GM19395 (cell line): ENCODE data around the gene DCAKD.

Experiments used
- ATAC-seq: cut with Tn5 transposase; IDR thresholded peaks from one replicate; pipeline ENCODE4 v1.9.1; 2021; ENCODE audit warnings: mild to moderate bottlenecking, moderate library complexity; ENCODE audit not compliant: unreplicated experiment

Gene DCAKD

DNA sequence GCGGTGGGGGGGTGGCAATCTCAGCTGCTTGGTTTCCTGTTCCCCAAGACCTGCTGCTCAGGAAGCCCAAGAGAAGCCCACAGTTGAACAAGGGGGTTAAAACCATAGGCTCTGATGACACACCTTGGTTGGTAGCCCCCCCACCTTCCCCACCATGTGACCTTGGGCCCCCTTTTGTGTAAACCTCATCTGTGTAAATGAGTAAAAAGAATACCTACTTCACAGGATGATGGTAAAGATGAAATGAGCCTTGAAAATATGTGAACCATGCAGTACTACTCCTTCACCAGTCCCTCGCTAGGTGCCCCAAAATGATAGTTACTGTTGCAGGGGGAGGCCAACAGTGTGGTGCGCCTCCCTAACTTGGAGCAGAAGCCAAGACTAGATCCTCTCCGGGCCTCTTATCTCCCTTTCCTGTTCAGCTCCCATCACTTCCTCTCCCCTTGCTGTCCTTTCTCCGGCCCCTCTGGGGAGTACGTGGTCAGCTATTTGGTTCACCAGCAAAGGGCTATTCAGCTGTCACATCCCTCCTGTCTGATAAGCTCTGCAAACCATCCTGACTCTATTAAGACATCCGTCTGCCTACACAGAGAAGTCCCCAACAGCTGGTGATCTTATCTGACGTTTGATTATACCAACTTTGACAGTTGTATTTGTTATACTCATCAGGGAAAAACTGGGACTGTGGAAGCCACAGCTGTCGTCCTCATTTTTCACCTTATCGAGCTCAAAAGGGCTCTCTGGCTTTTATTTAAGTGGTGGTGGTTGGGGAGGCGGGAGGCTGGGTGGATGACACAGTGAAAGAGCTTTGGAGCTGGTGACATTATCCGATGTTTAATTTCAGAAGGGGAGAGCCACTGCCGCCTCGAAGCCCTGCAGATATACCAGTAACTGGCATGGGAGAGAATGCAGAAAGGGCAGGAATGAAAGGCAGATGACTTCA lies 19.9 kb downstream of the DCAKD start:
- no peak for ATAC-seq

DNA sequence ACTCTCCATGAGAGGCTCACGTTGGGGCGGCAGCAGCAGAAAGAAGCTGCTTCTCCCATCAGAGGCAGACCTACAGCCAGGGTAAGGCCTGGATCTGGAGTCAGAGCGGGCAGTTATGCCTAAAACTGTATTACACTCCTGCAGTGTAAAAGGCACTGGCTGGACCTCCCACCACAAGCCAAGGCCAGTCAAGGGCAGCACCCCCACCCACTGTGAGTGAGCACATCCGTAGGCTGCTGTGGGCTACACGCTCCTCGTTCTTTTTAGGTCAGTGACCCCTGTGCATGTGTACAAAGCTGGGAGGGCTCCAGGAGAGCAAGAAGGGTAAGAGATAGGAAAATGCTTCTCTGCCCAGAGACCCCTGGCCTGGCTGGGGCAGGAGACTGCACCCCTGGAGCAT lies 20.7 kb downstream of the DCAKD start:
- ATAC-seq = no peak

- ATAC-seq = no peak
Observed at GRCh38 chr17:45029758-45030423, 21.5 kb downstream of the DCAKD start.

- no peak for ATAC-seq
Observed at GRCh38 chr17:45029096-45029495, 22.3 kb downstream of the DCAKD start.

DNA sequence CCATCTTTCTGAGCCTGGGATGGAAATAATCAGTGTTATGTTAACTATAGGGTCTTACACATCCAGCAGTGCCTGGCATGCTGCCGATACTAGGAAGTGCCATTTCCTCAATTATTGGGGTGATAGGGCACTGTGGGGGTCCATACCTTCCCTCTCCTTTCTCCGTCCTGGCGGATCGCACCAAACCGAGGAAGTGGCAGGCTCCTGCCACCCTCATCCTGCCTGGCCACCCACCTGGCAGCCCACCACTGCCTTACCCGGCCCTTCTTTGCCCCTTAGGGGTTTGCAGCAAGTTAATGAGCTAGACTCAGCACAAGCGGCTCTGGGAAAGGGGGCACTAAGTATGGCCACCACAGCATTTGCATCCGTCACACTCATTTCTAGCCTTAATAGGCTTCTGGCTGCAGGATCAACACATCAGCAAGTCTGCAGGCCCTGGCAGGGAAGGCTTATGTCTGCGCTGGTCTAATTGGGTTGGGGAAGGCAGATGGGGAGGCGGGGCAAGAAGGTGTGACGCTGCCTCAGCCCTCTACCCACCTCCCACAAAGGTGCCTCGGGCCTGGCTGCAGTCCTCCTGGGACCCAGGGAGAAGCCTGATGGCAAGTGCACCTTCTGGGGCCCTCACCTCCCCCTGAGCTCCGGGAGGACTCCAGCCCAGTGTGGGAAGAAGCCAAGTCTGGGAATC lies 28.6 kb downstream of the DCAKD start:
- ATAC-seq = no peak

DNA sequence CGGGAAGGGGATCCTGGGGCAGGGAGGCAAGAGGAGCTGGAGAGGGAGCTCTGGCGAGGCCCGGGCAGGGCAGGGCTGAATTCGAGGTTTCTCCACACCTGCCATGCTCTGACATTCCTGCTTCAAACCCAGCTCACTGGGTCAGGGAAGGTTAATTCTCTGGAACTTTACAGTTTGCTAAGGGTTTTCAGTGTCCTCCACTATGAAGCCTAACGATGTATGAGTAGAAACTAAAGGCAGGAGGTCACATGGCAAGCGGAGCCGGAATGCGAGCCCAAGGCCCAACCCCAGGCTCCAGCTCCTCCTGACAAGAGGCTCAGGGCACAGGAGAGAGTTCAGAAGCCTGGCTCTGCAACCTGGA lies 29.2 kb downstream of the DCAKD start:
- no peak for ATAC-seq

DNA sequence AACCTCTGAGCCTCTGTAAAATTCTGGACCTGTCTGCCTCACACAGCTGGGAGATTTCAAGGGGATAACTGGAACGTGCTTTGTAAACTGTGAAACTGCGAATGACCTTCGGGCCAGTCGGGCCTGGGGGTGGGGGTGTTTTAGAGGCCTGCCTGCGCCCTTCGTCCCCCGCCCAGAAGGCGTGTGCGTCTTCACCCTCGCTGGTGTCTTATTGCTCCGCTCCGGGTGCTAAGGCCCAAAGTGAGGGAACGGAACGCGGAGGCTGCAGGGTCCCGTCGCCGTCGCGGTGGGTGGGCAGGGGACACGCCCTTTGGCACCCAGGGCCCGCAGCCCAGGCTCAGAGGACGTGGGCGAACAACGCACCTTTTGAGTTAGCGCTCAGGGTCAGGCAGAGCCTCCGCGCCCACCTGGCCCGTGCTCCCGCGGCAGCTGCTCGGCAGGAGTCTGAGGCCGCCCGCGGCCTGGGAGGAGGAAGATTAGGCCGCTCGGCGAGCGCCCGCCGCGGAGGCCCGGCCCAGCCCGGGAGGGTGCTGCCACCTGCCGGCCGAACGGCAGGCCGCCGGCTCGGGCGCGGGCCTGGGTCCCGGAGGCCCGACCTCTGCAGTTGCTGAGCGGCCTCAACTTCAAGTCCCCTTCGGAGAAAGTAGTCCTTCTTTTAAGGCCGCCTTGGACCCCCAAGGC lies 29.7 kb downstream of the DCAKD start:
- no peak for ATAC-seq

DNA sequence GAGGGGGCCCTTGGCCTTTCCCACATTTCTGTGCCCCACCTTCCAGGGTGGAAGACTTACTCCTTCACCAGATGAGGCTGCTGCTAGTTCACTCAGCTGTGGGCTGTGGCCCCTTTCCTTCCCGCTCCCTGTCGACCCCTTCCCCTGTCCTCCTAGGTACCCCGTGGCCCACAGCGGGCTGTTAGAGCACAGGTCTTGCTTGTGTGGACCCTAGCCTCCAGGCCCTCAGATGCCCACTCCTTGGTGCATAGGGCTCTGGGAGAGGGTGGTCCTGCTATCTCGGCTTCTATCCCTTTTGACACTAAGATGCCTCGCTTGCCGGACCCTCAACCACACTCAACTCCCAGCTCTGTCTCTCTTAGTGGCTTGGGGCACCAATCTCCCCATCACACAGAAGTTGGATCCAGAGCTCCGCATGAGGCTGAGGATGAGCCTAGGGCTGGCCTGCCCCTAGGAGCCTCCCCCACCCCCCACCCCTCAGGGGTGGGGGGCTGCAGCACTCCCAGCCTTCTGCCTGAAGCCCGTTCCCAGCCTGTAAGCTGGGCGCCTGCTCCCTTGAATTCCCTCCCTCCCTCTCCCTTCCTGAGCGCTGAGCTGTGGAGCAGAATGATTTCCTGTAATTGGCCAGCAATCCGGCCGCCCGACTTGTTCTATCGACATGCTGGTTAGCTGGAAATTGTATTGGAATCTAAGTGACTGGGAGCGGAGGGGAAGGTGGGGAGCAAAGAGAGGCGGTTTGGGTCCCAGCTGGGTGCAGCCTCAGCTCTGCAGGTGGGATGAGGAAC lies 30.9 kb downstream of the DCAKD start:
- ATAC-seq = no peak

- no peak for ATAC-seq
Observed at GRCh38 chr17:45018848-45019711, 32.4 kb downstream of the DCAKD start.

GRCh38 chr17:45018514-45018847 lies 33.0 kb downstream of the DCAKD start:
- no peak for ATAC-seq

- ATAC-seq = no peak
Observed at GRCh38 chr17:45016823-45017222, 34.6 kb downstream of the DCAKD start.

GRCh38 chr17:45016237-45016636 lies 35.2 kb downstream of the DCAKD start:
- ATAC-seq = no peak

DNA sequence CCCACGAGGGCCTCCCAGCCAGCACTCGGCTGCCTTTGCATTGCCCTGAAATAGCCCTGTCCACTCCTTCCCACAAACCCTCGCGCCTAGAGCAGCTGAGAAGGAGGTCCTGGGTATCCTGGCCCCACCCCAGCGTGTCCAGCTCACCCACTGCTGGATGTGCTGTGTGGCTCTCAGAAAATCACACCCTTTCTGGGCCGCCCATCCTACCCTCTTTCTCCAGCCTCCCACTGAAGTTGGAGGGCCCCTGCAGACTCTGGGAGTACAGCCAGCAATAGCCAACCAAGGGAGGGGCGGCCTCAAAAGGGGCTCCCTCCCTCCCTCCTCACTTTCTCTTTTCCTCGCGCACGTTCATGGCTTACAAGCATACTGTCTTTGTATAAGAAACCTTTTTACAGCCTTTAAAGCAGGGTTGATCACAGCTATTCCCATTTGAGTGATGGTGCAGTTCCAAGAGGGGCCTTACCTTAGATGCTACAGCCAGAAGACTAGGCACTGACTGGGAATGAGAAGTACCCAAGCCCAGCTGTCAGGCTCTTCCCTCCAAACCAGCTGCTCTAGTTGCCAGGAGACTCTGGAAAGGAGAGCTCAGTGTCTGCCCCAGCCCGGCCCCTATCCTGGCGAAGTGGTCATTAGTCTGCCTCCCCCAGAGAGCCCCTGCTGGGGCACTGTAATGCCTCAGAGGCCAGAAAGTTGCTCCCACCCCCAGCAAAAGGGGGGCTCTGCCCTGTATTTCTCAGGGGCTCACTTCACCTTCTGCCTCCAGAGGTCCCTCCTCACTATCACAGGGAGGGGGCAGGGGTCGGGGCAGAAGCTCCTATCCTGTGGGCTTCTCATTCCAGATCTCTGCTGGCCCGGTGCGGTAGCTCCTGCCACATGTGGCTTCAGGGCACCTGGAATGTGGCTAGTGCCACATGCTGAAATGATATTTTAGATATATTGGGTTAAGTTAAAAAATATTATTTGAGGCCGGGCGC lies 38.1 kb downstream of the DCAKD start:
- ATAC-seq = no peak

DNA sequence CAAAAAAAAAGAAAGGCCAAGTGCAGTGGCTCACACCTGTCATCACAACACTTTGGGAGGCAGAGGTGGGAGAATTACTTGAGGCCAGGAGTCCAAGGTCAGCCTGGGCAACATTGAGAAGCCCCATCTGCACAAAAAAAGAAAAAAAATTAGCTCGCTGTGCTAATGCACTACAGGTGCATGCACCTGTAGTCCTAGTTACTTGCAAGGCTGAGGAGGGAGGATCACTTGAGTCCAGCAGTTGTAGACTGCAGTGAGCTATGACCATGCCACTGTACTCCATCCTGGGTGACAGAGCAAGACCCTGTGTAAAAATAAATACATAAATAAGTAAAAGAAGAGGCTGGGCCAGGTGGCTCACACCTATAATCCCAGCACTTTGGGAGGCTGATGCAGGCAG lies 39.7 kb downstream of the DCAKD start:
- ATAC-seq = no peak

DNA sequence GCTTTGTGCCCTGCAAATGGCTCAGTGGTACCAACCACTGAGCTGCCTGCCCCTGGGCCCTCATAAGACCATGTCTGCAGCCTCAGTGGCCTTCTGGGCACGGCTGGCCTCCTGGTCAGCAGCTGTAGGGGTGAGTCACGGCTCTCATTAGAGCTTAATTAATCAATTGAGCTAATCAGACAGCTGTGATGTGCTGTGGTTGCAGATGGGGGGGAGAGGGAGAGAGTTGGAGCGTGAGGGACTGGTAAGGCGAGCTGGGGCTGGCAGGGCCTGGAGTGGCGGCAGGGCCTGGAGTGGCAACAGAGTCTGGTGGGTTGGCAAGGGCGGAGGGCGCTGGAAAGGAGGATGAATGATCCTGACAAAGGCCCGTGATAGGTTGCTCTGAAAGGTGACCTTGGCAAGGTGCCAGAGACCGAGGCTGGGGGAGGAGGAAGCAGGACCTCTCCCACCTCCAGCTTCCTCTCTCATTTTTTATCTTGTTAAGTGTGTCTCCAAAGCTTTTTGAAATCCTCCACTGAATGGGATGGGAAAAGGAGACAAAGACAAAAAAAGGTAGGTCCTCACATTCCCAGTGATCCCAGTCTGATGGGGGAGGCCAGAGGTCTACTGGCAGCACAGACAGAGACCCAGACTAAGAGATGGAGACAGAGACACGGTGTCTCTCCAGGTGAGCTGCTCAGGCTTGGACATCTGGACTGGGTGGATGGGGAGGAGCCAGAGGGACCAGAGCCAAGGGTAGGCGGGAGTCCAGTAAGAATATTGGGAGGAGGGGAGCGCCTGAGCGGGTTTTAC lies 41.6 kb downstream of the DCAKD start:
- no peak for ATAC-seq

DNA sequence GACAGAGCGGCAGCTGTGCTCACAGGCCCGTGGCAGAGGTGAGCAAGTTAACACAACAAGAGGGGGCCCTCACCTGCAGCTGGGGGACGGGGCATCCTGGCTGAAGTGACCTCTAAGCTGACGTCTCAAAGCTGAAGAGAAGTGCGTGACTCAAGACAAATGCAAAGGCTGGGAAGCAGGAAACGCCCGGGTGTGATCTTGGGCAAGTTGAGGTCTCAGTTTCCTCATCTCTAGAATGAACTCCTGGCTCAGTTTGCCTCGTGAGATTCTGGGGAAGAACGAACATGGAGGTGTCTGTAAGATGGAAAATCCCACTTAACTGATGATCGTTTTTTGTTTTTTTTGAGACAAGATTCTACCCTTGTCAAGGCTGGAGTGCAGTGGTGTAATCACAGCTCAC lies 43.2 kb downstream of the DCAKD start:
- ATAC-seq = no peak

DNA sequence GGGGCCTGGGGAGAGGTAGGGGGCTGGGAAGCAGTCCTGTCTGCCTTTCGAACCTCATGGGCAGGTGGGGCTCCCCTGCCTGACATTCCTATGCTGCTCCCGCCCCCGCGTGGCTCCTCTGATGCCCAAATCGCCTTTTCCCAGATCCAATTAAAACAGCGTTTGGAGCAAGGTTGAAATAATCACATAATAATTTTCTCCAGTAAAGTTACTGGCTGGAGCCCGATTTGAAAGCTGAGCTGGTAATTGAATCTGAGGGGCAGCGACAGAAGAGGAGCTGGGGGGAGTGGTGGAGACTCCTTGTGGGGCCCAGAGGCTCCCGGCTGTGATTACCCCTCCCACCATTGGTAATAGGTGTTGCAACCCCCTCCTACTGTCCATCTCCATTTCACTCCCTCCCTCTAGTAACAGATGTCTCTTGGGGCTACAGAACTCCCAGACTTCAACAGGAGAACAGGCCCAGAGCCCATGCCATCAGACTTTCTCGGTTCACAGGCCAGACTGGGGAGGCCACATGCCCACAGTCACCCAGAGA lies 44.4 kb downstream of the DCAKD start:
- no peak for ATAC-seq
